Activated T-cell treated with anti-CD3 and anti-CD28 coated beads for 1 hour (primary cell): ENCODE results near the gene DUSP6.

ENCODE experiments used
- DNase-seq: peaks from one replicate; pipeline ENCODE4 v3.0.0-alpha.2; 2020; ENCODE audit warnings: low read depth

The DUSP6 gene

DNA sequence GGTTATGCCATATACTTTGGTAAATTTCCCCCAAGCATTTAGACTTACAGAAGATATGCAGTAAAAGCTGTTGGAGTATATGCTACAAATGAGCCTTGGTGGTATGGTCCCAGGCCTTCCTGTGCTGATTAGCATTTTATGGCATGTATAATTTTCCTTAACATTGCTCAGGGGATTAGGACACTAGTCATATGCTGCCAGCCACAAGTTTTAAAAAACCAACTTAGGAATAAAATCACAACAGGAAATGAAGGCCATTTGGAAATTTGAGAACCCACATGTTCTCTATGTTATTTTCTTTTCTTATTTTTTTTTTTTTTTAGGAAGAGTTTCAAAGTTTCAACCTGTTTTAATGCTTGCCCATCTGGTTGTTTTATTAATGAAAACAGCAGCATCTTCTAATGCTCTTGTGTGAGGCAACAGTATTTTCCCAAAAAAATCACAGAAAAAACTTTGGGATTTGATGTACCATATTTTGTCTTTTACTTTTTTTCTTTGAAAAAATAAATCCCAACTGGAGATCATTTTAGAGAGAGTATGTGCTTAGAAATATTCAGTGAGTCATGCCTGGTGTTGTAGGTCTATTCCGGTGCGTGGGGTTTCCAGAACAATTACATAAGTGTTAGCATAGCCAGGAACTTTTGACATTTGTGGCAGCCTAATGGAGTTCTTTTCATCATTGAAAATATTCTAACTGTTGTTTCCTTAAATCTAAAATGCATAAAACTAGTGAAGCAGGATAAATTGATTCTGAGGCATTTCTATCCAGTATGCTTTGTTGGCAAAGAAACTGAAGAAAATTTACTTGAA, 21.7 kb upstream of the DUSP6 start:
- no peak for DNase-seq

GRCh38 chr12:89372584-89373370, 20.5 kb upstream of the DUSP6 start:
- DNase-seq: no peak

DNA sequence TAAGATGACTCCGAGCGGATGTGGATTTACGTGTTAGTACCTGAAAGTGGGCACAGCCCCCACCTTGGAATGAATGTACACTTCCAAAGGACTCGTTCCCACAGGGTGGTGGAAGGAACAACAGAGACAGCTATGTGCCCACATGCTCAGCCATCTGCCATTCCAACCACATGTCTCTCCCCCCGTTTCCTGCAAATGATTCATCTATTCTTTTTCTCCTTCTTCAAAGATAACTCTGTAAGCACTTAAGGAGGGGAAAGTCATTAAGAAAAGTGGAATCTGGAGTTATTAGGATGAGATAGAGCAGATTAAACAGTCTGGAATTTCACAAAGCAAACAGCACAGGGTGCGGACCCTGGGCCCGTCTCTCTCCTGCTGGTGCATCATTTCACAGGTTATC, 18.5 kb upstream of the DUSP6 start:
- no peak for DNase-seq

DNA sequence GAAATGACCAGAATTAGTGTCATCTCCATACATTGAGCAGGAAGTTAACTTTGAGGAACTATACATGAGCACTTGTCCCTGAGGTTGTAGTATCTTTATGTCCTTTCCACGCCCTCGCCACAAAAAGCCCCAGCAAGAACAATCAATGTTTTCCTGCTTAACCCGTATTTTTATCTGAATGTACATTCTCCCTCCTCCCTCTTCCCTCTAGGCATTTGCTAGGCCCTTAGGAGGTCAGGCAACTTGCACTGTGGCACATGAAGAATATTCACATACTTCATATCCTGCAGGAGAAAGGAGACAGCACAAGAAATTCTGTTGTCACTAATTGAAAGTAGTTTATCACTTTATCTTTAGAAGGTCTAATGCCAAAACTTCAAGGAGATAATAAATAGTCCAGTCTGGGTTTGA, 18.1 kb upstream of the DUSP6 start:
- no peak for DNase-seq

- DNase-seq: no peak
Observed at GRCh38 chr12:89369166-89369565, 16.9 kb upstream of the DUSP6 start.

DNA sequence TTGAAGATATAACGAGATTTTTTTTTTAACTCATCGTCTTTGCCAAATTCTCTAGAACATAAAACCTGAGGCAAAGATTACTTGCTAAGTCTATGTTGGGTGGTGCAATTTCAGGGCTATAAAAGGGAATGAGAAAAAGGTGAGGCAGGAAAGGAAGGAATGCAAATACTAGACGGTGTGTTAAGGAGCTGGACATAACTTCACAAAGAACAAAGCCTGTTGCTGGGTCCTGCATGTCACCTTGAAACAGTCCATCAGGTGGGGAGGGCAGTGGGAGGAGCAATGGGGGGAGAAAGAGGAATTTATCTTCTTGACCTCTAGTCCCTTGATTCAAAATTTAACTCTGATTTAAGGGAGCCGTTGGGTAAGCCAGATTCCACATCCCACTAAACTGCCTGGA, 16.1 kb upstream of the DUSP6 start:
- no peak for DNase-seq

- DNase-seq: no peak
Observed at GRCh38 chr12:89366676-89367364, 14.5 kb upstream of the DUSP6 start.

DNA sequence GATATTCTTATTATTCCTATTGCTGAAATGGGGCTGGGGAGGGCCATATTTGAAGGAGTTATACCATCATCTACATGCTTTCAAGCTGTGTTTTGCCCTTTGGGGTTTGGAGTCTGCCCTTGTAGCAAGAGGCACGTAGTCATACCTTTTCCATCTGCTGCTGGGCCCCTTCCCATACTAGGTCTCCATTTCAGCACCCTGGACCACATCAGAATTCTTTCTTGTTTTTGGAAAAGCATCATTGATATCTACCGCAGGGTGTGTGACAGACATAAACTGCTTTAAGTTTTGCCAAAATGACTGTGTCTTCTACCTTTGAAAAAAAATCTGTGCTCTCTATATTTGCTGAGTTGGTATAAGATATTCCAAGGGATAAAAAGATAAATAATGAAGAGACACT, 12.3 kb upstream of the DUSP6 start:
- no peak for DNase-seq

- DNase-seq: no peak
Observed at GRCh38 chr12:89364058-89364457, 11.8 kb upstream of the DUSP6 start.

GRCh38 chr12:89363582-89363981, 11.3 kb upstream of the DUSP6 start:
- DNase-seq: no peak

DNA sequence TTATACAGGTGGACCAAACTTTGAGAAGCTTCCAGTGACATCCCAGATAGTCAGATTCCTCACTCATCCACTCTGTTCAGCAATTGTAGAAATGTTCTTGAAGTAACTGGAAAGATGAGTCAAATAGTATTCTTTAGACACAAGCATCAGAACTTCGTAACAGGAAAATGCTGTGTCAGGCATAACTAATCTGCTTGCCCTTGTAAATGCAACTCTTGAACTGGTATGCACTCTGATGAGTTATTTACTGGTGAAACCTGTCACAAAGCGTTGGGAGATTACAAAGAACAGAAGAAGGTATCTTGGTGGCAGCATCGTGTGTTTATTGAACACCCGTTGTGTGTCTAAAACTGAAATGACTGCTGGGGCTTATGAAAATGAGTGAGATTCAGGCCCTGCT, 10.8 kb upstream of the DUSP6 start:
- no peak for DNase-seq

GRCh38 chr12:89359615-89360014, 7.3 kb upstream of the DUSP6 start:
- DNase-seq: no peak

- no peak for DNase-seq
Observed at GRCh38 chr12:89358805-89359204, 6.5 kb upstream of the DUSP6 start.

- DNase-seq: no peak
Observed at GRCh38 chr12:89357297-89357730, 5.0 kb upstream of the DUSP6 start.

DNA sequence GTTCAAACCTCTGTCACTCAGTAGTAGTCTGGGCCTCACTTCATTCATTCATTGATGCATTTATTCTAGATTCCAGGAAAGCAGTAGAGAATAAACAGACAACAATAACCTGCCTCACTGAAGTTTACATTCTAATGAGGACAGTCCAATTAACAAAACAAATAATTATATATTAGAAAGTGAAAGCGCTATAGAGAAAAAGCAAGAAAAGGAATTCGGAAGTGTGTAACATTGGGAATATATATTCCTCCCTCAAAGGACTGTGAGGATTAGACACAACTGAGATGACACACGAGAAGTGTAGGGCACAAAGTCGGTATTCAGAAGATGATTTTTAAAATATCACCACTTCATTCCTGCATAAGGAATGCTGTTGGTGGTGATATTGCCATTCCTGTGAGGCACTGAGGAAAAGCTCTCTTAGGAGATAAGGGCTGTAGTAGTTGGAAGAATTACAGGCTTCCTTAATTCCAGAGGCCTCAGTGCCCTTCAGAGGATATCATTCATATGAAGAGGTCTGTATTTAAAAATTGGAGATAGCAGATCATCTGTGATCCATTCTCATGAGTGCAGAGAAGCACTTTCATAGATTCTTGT, 3.9 kb upstream of the DUSP6 start:
- DNase-seq: no peak

- DNase-seq: no peak
Observed at GRCh38 chr12:89355243-89356068, 3.2 kb upstream of the DUSP6 start.

GRCh38 chr12:89354612-89355067, 2.3 kb upstream of the DUSP6 start:
- DNase-seq: no peak

GRCh38 chr12:89353823-89354611, 1.7 kb upstream of the DUSP6 start:
- peak; percentile 31 for DNase-seq

DNA sequence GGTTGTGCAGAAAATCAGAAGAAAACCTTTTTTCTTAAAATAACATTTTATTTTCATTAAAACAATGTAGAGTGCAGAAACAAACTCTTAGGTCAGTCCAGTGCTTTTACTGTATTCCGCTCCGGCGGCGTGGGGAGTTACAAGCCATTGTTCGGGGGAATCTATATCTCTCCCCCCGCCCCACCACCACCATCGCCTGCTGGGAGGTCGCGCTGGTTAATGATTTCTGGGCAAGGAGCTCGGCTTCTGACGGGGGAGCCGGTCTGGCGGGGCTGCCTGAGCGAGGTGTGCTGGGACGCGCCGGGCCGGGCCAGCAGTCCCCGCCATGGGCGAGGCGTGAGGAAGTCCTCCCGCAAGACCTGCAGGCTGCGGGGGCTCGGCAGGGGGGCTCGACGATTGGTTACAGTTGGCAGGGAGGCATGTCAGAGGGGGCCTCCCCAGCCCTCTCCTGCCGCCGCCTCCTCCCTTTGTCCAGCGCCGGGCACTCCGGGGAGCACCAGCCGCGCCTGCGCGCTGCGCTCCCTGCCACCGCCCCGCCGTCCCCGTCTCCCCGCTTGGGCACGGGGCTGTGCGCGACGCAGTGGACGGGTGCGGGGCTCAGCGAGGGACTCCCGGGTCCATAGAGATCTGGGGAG, 1.0 kb upstream of the DUSP6 start:
- no peak for DNase-seq

GRCh38 chr12:89352242-89352491, 134 bp downstream of the DUSP6 start:
- no peak for DNase-seq
